GM13977 (cell line): ENCODE results near the gene AFF3.

Experiments used
- DNase-seq: peaks from one replicate; pipeline ENCODE4 v3.0.0; 2012; ENCODE audit warnings: low spot score
- in situ Hi-C: fragments of 300-500 bp; cut with MboI; formaldehyde crosslinking; loops from one replicate; pipeline ENCODE4 v1.12.0; 2022; ENCODE audit warnings: low sequenced_read_pairs, low pct_unique_long_range_greater_than_20kb, mixed read lengths, inconsistent platforms; ENCODE audit not compliant: unreplicated experiment
- TF ChIP-seq, protein P1 (sequence below): IDR thresholded peaks from 2 replicates; pipeline ENCODE4 v1.5.1; 2012; ENCODE audit warnings: mild to moderate bottlenecking, control low read depth; ENCODE audit not compliant: insufficient read depth; ENCODE audit errors: extremely low read depth, missing control alignments

Gene AFF3

DNA sequence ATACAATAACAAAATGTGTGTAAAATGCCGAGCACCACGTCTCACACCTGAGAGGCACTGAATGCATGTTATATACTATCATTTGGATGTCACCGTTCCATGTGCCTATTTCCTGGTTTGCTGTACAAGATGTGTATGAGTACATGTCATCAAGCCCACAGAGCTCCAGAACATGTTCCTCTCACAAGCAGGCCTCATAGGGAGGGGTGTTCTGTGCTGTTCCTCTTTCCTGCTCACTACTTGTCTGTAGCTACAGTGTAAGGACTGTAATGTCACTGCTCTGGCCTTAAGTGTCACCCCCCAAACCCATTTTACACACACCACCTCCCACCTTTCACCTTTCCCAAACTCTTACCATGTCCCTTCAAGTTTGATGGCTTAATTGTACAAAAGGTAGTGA lies 1.8 kb downstream of the AFF3 start:
- in situ Hi-C loops, result no loop called here
- no peak for DNase-seq
- TF ChIP-seq, protein P1, sequence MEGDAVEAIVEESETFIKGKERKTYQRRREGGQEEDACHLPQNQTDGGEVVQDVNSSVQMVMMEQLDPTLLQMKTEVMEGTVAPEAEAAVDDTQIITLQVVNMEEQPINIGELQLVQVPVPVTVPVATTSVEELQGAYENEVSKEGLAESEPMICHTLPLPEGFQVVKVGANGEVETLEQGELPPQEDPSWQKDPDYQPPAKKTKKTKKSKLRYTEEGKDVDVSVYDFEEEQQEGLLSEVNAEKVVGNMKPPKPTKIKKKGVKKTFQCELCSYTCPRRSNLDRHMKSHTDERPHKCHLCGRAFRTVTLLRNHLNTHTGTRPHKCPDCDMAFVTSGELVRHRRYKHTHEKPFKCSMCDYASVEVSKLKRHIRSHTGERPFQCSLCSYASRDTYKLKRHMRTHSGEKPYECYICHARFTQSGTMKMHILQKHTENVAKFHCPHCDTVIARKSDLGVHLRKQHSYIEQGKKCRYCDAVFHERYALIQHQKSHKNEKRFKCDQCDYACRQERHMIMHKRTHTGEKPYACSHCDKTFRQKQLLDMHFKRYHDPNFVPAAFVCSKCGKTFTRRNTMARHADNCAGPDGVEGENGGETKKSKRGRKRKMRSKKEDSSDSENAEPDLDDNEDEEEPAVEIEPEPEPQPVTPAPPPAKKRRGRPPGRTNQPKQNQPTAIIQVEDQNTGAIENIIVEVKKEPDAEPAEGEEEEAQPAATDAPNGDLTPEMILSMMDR, result no peak

DNA sequence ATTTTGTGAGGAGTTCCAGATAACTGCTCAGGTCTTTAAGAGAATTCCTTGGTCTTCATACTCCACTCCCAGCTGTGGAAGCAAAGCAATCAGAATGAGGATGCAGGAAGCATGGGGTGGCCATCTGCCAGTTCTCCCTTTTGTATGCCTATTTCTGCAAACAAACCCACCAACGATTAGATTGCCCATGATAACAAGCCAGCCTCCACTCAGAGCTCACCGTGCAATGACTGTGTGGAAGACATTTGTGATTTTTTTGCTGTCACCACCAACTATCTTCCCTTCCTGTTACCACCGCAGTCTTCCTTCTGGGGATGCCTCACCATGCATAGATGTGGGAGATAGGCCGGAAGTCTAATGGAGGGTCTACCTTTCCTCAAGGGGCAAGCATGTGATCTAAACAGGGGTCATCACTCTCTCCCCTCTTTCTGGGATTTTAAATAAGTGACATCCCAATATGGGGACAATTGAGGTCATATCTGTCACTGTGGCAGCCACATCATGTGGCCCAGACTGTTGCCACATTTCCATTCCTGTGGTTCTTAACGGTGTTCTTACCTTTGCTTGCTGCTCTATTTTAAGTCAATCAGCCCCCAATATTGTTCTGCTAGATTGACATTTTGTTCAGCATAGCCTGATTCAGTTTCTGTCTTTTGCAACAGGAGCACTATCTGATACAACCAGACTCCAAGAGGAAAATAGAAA lies 4.4 kb downstream of the AFF3 start:
- TF ChIP-seq, protein P1, result no peak
- in situ Hi-C loops, result no loop called here
- no peak for DNase-seq

DNA sequence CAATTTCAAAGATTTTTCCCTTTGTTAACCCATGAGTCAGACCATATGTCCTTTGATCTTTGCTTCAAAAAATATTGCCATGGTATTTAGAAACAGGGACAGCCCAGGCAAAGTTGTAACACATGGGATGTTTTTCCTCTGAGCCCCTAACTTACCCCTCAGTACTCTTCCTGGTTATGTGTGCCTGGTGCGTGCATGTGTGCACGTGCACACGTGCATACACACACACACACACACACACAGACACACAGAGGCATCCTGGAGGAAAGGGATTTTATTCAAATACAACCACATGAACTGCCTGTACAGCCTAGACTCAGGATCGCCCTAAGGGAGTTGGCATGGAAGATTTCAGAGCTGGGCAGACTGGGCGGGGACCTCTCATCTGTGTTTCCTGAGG lies 5.1 kb downstream of the AFF3 start:
- no peak for DNase-seq
- TF ChIP-seq, protein P1, result no peak
- in situ Hi-C loops, result no loop called here

DNA sequence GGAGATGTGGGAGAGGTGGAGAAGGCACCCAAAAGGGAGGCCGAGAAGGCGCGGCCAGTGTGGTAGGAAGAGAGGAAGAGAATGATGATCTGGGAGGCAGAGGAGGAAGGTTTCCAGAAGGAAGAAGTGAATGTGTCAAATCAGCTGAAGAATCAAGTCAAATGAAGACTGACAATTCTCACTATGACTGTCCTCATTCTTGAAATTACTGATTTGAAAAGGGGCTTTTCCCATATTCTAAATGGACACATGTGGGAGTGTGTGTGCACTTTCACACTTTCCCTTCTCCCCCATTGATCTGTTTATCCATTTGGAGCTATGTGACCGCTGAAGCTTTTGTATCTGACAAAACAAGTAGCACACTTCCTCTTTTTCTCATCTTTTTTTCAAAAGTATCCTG lies 6.1 kb downstream of the AFF3 start:
- peak; percentile 45 for DNase-seq
- TF ChIP-seq, protein P1, result no peak
- in situ Hi-C loops, result no loop called here

DNA sequence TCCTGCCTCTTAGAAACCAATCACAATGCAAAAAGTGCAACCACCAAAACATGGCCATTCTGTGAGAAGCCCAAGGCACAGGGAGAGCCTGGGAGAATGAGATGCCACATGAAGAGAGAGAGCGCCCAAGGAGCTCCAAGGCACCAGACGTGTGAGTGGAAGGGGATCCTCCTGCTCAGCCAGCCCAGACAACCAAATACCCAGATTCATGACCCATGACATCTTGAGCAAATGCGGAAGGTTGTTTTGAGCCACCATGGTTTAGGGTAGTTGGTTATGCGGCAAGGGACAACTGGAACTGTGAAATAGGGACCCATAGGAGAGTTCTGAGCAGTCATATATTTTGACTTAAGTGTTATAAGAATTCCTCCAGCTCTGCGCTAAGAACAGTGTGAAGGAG lies 7.0 kb downstream of the AFF3 start:
- DNase-seq, result no peak
- in situ Hi-C loops, result no loop called here
- TF ChIP-seq, protein P1, result no peak

DNA sequence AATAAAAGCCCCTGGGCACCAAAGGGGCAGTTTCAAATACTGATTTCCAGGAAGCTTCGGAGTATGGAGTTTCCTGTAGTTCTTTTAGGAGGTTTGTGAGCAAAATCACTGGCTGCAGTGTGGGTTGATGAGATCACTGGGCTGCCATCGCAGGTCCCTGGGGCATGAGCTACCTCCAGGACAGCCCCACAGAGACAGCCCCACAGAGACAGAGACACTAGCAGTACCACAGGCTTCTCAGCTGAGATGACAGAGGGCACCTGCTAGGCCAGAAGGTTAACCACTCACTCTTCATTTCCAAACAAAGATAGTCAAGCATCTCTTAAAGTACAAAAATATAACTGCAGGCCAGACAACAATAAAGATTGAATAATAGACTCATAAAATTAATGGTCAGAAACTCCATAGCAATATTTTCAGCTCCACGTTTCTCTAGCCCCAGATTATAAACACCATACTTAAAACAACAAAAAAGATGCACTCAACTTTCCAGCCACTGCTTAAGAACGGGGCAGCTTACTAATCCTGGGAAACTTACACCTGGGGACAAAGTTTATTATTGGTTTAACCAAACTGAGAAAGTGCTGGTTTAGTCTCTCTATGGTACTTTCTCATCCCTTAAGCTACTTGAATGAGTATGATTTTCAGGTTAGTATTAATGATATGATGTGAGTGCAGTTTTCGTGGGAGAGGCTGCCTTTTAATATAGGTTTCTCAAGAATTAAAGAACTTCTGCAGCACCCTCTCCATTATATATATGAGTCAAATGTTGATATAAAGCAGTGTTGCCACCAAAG lies 11.6 kb downstream of the AFF3 start:
- in situ Hi-C loops, result no loop called here
- TF ChIP-seq, protein P1, result no peak
- DNase-seq, result no peak
